ENCODE results near the gene AGPAT3.
"Not testable (repeated sequence)": the region's sequence is repeated elsewhere in the genome, so short reads cannot be mapped to it uniquely, and the experiment has no call there.

The AGPAT3 gene

DNA sequence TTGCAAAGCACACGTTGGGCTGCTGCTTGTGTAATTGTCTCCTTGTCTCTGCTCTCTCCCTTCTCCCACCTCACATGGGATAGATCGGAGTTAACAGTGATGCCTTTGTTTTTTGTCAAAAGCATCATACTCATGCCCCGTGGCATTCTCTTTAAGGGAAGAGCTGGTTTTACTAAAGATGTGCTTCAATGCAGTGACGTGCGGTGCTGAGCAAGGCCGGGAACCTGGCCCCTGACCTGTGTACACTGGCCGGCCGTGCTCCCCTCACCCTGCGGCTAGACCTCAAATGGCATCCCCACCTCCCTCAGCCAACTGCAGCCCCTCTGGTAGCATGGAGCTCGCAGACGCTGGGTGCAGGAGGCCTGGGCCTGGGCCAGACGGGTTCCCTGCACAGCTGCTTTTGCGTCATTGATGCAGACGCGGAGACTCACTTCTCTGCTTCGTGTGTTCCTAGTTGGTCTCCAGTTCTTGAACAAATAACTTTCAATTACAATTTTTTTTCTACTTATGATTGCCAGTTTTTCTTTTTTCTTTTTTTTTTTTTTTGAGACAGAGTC is 19.9 kb downstream of the AGPAT3 start:
- no peak for DNase-seq

GRCh38 chr21:43885721-43886120 is 20.7 kb downstream of the AGPAT3 start:
- DNase-seq: no peak

DNA sequence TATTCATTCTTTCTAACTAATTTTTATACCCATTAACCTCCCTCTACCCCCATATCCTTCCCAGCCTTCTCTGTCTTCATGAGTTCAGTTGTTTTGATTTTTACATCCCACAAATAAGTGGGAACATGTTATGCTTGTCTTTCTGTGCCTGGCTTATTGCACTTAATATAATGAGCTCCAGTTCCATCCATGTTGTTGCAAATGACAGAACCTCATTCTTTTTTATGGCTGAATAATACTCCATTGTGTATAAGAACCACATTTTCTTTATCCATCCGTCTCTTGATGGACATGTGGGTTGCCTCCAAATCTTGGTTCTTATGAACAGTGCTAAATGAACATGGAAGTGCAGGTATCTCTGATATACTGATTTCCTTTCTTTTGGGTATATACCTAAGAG is 21.5 kb downstream of the AGPAT3 start:
- DNase-seq: no peak

GRCh38 chr21:43889069-43889468 is 24.0 kb downstream of the AGPAT3 start:
- DNase-seq: no peak

- no peak for DNase-seq
Measured at GRCh38 chr21:43890042-43890441, 25.0 kb downstream of the AGPAT3 start.

DNA sequence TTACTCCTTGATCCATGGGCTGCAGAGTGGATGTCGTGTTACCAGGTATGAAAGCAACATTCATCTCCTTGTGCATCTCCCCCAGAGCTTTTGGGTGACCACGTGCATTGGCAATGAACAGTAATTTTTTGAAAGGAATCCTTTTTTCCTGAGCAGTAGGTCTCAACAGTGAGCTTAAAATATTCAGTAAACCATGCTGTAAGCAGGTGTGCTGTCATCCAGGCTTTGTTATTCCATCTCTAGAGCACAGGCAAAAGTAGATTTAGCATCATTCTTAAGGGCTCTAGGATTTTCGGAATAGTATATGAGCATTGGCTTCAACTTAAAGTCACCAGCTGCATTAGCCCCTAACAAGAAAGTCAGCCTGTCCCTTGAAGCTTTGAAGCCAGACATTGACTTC is 27.3 kb downstream of the AGPAT3 start:
- DNase-seq: no peak

DNA sequence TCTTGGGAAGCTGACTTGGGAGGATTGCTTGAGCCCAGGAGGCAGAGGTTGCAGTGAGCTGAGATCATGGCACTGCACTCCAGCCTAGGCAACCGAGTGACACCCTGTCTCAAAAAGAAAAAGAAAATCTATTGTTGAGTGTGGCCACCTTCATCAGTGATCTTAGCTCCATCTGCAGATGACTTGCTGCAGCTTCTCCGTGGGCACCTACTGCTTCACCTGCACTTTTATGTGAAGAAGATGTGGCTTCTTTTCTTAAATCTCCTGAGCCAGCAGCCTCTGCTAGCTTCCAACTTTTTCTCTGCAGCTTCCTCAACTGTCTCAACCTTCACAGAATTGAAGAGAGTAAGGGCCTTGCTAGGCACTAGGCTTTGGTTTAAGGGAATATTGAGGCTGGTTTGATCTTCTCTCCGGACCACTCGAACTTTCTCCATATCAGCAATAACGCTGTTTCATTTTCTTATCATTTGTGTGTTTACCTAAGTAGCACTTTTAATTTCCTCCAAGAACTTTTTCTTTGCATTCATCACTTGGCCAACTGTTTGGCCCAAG is 28.0 kb downstream of the AGPAT3 start:
- peak; percentile 54 for DNase-seq

GRCh38 chr21:43893536-43894205 is 28.6 kb downstream of the AGPAT3 start:
- DNase-seq: peak; percentile 45

GRCh38 chr21:43894206-43894577 is 29.2 kb downstream of the AGPAT3 start:
- no peak for DNase-seq

GRCh38 chr21:43895196-43895595 is 30.2 kb downstream of the AGPAT3 start:
- no peak for DNase-seq

DNA sequence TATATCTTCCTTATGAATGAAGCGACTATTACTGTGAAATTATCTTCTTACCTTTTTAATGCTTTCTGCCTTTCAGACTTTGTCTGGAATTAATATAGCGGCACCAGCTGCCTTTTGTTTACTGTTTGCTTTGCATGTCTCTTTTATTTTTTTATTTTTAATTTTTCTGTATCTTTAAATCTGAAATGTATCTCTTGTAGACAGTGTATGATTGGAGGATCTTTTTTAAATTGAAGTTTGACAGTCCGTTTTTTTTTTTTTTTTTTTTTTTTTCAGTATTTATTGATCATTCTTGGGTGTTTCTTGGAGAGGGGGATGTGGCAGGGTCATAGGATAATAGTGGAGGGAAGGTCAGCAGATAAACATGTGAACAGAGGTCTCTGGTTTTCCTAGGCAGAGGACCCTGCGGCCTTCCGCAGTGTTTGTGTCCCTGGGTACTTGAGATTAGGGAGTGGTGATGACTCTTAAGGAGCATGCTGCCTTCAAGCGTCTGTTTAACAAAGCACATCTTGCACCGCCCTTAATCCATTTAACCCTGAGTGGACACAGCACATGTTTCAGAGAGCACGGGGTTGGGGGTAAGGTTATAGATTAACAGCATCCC is 31.8 kb downstream of the AGPAT3 start:
- not testable (repeated sequence) for DNase-seq

DNA sequence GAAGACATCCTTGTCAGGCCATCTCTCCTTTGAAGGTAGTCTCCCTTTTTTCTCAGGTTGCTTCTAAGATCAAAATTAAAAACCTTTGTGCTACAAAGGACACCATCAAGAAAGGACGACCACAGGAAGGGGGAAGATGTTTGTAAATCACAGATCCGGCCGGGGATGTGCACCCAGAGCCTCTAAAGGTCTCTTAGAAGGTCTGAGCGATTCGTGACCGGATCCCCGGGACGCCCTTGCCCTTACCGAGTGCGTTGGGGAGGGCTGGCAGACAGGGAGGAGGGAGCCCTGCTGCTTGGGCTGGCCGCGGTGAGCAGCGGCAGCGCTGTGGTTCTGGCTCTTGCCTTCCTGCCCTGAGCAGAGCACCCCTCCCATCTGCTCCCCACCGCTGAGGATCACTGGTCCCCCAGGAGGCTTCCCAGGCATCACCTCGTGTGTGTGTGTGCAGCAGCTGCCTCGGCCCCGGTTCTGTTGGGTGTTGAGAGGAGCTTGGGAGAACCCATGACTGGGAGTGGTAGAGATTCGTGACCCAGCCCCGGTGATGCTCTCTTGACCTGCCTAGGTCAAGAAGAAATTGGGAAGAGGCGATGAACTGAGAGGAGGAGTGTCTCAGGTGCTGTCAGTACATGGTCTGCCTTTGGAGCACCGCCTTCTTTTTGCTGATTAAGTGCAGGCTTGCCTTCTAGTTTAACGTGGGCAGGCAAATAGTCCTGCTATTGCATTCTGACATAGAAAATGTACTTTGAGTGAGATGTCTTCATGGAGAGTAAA is 34.5 kb downstream of the AGPAT3 start:
- no peak for DNase-seq

GRCh38 chr21:43900078-43900385 is 35.0 kb downstream of the AGPAT3 start:
- no peak for DNase-seq

GRCh38 chr21:43900690-43901089 is 35.7 kb downstream of the AGPAT3 start:
- no peak for DNase-seq

DNA sequence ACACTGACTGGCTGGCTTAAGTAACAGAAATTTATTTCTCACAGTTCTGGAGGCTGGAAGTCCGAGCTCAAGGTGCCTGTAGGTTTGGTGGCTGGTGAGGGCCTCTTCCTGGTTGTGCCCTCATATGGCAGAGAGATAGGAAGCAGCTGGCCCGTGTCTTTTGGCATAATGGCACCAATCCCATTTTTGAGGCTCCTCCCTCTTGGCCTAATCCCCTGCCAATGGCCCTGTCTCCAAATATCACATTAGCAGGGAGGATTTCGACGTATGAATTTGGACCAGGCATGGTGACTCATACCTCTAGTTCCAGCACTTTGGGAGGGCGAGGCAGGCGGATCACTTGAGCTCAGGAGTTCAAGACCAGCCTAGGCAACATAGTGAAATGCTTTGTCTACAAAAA is 37.4 kb downstream of the AGPAT3 start:
- DNase-seq: no peak

- DNase-seq: no peak
Measured at GRCh38 chr21:43903451-43904091, 38.5 kb downstream of the AGPAT3 start.

- DNase-seq: no peak
Measured at GRCh38 chr21:43904331-43904781, 39.3 kb downstream of the AGPAT3 start.

DNA sequence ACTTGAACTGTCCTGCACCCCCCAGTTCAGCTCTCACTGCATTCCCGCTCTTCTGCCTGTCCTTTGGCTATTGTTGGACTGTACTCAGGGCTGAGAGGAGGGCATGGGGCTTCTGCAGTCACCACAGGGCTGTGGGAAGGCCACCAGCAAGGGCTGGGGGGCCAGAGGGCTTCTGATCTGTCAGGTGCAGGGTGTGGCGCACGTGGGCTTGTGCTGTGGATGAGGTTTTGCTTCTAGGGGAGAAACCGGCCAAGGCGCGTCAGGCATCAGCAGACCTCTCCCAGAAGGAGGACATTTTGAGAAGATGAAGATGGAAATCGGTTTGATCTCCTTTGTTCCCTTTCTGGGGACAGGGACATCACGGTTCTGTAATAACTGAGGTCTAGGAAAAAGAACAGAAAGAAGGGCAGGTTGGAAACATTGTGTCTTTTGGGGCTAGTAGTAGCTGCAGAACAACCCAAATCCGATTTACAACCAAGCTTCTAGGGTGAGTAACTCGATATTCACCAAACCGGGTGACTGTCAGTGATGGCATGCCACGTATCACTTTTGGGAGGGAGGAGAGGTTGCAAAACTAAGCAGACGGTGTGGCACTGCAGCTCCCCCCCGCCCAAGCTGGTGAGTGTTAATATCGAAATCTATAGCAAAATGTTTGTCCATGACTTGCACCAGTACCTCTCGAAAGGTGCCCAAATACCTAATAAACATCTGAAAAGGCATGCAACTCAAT is 40.9 kb downstream of the AGPAT3 start:
- no peak for DNase-seq

GRCh38 chr21:43906585-43907370 is 41.8 kb downstream of the AGPAT3 start:
- no peak for DNase-seq

DNA sequence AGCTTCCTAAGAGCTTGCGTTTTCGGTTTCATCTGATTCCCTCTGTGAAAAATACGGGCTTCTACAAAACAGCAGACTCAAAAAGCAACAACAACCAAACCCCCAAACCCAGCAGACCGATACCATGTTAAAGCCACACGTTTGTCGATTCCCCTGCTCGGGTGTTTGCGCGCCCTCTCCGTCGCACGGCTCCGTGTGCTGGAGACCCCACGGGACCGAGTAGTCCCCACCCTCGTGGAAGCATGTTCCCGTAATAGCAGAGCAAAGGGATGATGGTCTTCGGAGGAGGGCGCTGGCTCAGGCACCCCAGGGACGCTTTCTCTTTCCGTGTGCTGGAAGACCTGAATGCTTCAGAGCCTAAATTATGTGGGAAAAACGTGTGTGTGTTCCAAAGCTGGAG is 42.7 kb downstream of the AGPAT3 start:
- no peak for DNase-seq

DNA sequence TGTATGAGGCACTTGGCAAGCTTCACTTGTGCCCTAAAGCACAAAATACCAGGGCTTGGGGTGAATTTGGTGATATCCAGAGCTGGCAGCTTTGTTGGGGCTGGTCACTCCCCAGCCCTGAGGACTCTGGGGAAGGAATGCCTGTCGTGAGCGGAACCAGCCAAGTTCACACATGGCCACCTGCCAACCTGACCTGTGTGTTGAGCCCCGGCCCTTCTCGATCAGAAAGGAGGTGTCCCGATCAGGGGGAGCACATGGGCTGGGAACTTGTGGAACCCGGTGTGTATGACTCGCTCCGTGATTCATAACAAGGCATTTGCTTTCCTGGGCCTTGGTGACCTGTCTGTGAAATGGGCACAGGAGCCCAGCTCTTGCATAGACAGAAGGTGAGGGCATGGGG is 43.1 kb downstream of the AGPAT3 start:
- no peak for DNase-seq
